Endometrial microvascular endothelial cells (primary cell): ENCODE measurements around the gene IRF3. TPM values are rescaled to one million over a fixed set of nuclear protein-coding genes. Genes with fewer than 3 reads are reported as not detected.
"Not testable (repeated sequence)": the region's sequence is repeated elsewhere in the genome, so short reads cannot be mapped to it uniquely, and the experiment has no call there.

Source experiments
- in situ Hi-C: cut with HindIII; loops from 2 replicates; pipeline ENCODE4 v1.10.0; 2017; ENCODE audit warnings: low sequenced_read_pairs, low pct_unique_long_range_greater_than_20kb; ENCODE audit errors: inconsistent ontology term
- total RNA-seq: library from RNA; depleted of rRNA; stranded (reverse); fragments of >200 nt; gene quantifications from one replicate; pipeline ENCODE4 v1.2.3, GENCODE V29; 2015; ENCODE audit errors: inconsistent ontology term

Gene IRF3
- total RNA-seq, 1 donor from 2014 or later, result 81.9 TPM

DNA sequence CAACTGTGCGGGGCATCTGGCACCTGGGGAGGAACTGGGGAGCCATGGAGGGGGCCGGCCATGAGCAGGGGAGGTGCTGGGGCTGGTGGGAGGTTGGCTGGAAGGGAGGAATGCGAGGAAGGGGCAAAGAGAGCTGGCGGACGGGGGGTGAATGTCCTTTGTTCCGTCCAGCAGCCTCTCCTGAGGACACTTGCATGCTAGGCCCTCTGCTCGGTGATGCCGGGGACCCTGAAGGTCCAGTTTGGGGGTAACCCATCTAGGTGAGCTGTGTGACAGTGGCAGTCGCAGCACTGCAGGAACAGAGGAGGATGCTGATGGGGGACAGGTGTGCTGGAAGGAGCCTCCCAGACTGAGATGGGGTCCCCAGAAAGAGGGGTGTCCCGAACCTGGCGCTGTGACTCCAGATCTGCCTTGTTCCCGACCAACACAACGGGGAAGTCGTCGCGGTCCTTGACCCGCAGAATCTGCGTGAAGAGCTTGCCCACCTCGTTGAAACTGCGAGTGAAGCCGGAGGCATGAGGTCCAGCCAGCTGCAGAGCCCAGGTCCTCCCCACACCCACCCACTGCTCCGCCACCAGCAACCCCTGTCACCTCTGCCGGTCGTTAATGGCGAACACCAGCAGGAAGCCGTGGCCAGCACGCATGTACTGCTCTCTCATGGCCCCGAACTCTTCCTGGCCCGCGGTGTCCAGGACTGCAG lies 29.3 kb downstream of the IRF3 start:
- in situ Hi-C loops, result no loop called here

DNA sequence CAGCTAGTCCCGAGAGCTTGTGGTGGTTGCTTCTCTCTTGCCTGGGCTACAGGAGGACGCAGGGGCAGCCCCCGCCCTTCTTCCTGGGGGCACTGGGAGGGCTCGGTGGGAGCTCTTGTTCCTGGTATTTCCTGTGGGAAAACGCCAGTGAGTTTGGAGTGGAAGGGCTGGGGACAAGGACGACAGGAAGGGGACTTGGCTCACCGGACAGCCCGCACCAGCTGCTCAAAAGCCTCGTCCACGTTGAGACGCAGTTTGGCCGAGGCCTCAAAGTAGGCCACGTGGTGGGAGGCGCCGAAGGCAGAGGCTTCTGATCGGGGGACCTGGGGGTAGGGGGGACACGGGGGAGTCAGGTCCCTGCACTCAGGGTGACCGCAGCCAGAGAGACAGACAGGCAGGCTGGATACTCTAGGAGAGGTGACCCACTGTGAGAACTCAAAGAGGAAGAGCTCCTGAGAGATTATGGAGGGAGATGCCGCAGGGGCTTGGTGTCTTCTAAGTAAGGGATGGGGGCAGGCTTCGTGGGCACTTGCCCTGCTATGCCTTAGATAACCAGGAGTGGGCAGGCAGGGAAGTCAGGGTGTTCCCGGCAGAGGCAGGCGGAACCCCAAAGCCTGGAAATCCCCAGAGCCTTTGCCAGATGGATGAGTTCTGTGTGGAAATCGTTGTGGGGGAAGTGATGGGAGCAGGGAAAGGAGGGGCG lies 30.0 kb downstream of the IRF3 start:
- in situ Hi-C loops, result no loop called here

DNA sequence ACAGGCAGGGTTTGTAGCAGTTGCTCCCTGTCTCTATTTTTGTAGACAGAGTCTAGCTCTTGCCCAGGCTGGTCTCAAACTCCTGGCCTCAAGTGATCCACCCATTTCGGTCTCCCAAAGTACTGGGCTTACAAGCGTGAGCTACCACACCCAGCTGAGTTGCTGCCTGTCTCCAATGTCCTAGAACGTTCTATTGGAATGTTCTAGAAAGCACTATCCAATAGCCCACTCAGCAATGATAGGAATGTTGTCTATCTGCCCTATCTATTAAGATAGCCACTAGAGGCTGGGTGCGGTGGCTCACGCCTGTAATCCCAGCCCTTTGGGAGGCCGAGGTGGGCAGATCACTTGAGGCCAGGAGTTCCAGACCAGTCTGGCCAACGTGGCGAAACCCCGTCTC lies 32.4 kb downstream of the IRF3 start:
- in situ Hi-C loops, result not testable (repeated sequence)

DNA sequence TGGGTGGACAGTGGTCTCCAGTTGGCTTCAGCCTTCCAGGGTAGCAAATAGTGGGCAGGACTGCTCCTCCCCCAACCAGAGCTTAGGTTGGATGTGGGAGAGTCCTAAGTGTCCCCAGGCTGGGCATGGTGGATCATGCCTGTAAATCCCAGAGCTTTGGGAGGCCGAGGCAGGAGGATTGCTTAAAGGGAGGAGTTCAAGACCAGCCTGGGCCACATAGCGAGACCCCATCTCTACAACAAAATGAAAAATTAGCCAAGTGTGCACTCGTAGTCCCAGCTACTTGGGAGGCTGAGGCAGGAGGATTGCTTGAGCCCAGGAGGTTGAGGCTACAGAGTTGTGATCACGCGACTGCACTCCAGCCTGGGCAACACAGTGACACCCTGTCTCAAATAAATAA lies 33.1 kb downstream of the IRF3 start:
- in situ Hi-C loops, result no loop called here

DNA sequence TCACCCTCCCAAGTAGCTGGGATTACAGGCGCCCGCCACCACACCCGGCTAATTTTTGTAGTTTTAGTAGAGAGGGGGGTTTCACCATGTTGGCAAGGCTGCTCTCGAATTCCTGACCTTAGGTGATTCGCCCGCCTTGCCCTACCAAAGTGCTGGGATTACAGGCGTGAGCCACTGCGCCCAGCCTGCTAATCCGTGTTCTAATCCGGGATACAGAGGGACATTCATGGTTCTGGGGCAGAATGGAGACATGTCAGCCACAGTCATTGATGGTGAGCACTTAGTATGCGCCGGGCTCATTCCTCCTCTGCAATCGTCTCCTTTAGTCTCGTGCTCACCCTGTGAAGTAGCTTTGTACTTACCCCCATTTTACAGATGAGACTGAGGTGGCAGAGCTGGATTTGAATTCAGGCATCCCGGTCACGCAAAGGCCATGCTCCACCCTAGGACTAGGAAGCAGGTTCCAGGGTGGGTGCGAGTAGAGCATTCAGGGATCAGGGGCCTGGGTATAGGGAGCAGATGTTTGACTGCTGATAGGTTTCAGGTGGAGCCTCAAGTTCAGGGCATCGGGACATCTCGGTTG lies 34.0 kb downstream of the IRF3 start:
- in situ Hi-C loops, result no loop called here

DNA sequence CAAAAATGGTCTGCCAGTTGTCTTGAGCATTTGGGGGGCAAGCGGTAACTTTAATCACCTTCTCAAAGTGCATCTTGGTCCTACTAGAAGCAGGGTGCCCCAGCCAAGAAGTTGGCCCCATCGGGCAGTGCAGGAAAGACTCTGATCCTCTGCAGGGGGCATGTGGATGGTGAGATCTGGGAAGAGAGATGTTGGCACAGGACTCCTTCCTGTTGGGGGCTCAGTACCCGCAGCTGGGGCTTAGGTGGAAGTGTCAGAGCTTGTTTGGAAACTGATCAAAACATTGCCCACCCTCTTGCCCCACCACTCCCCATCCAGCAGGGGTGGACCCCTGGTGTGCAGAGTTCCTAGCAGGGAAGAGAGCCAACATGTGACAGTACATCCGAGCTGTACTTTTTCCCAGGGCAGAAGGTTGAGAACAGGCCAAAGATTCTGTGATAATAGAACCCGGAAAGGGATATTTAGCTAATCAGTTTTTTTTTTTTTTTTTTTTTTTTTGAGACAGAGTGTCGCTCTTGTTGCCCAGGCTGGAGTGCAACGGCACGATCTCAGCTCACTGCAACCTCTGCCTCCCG lies 34.6 kb downstream of the IRF3 start:
- in situ Hi-C loops, result no loop called here

DNA sequence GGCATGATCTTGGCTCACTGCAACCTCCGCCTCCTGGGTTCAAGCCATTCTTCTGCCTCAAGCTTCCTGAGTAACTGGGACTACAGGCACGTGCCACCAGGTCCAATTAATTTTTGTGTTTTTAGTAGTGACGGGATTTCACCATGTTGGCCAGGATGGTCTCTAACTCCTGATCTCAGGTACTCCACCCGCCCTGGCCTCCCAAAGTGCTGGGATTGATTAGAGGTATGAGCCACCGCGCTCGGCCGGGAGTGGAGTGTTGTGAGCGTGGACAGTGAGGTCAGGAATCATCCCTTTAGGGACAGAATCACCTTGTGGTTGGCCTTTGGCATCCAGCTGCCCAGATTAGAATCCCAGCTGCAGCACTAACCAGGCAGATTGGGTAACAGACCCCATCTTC lies 36.0 kb downstream of the IRF3 start:
- in situ Hi-C loops, result no loop called here

DNA sequence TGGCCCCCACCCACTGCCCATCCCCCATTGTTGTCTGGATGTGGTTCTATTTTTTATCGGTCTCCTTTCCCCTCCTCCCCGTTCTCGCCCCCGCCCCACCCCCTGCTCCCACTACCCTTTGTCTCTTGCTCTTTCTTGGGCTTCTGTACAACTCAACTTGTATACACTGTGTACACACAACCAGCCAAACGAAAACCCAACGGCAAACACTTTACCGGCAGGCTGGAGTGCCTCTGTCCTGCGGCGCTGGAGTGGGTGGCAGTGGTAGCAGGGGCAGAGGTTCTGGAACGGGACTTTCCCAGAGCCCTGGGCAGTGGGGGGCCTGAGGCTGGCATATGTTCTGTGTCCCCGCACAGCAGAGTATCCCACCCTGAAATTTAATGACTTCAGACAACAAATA lies 39.4 kb downstream of the IRF3 start:
- in situ Hi-C loops, result no loop called here

DNA sequence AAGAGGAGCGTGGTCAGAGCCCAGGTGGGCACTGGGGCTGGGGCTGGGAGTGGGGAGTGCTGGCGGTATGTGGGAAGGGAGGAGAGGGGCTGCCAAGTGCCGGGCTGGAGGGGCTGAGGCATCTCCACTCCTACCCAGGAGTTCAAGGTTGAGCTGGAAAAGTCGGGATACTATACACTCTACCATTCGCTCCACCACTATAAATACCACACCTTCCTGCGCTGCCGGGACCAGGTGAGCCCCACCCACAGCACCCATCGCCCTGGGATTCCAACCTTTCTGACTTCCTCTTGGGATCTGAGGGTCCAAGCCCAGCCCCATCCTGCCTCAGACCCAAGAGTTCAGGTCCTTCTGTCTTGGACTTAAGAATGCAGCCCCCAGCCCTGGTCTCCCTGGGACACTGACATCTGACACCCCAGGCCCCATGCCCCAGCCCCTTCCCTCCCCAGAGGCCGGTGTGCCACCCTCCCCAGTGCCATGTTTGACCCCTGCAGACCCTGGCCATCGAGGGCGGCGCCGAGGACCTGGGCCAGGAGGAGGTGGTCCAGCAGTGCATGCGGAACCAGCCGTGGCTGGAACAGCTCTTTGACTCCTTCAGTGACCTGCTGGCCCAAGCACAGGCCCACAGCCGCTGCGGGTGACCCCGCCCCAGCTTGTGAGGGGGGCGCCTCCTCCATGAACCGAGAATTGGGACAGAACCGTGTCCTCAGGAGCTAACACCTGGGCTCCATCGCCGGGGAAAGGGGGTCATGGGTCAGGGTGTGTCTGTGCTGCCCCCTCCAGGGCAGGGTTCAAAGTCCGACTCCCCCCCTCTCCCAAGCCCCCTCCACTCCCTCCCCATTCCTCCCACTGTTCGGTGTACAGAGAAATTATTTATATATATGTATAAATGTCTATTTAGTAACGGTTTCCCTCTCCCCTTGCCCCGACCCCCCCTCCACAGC lies 40.4 kb downstream of the IRF3 start:
- in situ Hi-C loops, result no loop called here

DNA sequence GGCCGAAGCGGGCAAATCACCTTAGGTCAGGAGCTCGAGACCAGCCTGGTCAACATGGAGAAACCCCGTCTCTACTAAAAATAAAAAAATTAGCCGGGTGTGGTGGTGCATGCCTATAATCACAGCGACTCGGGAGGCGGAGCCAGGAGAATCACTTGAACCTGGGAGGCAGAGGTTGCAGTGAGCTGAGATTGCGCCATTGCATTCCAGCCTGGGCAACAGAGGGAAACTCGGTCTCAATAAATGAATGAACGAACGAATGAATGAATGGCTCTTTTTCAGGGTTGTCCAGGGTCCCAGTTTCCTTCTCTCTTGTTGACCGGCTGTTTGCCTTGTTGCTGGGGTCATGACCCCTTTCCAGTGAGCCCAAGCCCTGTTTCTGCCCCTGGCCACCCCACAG lies 47.8 kb downstream of the IRF3 start:
- in situ Hi-C loops, result not testable (repeated sequence)

DNA sequence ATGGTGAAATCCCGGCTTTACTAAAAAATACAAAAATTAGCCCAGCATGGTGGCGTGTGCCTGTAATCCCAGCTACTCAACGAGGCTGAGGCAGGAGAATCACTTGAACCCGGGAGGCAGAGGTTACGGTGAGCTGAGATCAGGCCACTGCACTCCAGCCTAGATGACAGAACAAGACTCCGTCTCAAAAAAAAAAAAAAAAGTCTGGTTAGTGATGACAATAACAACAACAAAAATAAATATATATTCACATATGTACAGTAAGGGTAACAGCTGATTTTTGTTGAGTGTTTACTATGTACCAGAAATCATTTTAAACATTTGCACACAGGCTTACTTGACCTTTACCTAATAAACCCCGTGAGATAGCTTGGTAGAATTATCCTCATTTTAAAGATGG lies 48.7 kb downstream of the IRF3 start:
- in situ Hi-C loops, result no loop called here

DNA sequence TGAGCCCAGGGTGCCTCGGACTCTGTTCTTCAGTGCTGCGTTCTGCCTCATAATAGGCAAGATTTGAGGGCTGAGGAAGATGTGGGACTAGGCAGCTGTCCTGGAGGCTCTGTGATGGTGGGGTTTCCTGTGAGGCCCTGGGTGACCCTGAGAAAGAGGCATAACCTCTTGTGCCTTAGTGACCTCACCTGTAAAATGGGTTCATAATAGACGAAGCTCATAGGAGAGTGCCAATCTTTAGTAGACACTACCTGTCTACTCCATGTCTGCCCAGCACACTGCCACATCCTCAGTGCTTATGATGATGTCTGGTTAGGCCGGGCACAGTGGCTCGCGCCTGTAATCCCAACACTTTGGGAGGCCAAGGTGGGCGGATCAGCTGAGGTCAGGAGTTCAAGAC lies 49.1 kb downstream of the IRF3 start:
- in situ Hi-C loops, result no loop called here

DNA sequence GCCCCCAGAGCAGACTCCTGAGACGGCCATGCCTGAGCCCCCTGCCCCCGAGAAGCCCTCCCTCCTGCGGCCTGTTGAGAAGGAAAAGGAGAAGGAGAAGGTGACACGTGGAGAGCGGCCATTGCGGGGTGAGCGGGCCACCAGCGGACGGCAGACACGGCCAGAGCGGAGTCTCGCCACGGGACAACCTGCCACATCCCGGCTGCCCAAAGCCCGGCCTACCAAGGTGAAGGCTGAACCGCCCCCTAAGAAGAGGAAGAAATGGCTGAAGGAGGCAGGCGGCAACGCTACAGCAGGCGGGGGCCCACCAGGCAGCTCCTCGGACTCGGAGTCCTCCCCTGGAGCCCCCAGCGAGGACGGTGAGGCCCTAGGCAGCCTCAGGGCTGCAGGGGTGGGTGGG lies 49.8 kb downstream of the IRF3 start:
- in situ Hi-C loops, result no loop called here

DNA sequence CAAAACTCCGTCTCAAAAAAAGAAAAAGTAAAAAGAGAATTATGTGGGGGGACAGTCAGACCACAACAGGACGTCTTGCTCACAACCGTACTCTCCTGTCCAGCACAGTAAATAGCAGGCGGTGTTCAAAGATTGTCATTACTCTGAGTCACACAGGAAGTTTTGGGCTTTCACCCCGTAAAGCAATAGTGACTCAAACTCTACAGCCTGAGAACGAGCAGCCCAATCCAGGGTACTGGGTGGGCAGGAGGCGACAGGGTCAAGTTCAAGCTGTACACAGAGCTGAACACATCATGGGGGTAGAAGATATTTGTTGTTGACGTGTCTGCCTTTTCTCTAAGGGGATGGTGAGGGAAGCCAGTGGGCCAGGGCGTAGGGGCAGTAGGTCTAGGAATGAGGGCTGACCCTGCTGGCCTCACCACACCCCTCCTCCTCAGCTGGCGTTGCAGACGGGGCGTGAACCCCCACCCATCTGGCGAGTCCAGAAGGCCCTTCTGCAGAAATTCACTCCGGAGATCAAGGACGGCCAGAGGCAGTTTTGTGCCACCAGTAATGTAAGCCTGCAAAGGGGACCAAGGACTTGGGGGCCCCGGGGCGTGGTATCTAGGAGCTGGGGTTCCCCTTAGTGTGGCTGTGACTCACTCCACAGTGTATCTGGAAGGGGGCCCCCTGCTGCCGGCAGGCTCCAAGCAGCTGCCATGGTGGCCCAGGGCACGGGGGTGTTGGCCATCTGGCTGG lies 51.4 kb downstream of the IRF3 start:
- in situ Hi-C loops, result no loop called here

DNA sequence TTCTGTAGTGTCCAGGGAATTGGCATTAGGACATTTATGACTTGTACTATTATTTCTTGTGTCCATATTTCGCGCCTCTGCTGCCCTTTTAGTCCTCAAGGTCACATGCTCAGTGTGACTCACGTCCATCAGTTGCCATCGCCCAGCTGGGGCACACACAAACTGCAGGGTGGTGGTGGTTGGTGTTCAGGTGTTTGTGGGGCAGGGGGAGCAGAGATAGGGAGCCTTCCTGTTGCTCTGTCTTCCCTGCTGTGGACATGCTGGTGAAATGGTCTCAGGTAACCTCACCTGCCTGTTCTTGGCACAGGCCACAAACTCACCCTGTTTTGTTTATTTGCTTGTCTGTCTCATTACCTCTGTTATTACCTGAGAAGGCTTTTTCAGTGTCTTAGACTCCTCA lies 52.3 kb downstream of the IRF3 start:
- in situ Hi-C loops, result no loop called here
